HepG2 (cell line): Measurements from ENCODE around the gene IMPACT. TPM values are rescaled to one million over a fixed set of nuclear protein-coding genes. Genes with fewer than 3 reads are reported as not detected.

Experiments used
- BCL6 ChIP-seq: IDR thresholded peaks from 2 replicates; pipeline ENCODE4 v1.6.1; 2016; ENCODE audit warnings: missing genetic modification reagents, missing compliant biosample characterization
- DMAP1 ChIP-seq: IDR thresholded peaks from 2 replicates; pipeline ENCODE4 v1.6.1; 2016
- EP300 ChIP-seq, 3 experiments: sonication (generic) in 1 of 3; formaldehyde crosslinking in 1 of 3; IDR thresholded peaks; 2 replicates each; pipeline versions ENCODE4 v1.5.1 to v1.6.1; 2011 to 2020; ENCODE audit warnings: low read depth in 2 of 3, low read length in 2 of 3, borderline replicate concordance in 1 of 3, improper control_type of control experiment in 1 of 3, mild to moderate bottlenecking in 1 of 3, missing genetic modification reagents in 1 of 3, moderate library complexity in 1 of 3
- FOSL2 ChIP-seq: sonication (generic); formaldehyde crosslinking; IDR thresholded peaks from 2 replicates; pipeline ENCODE4 v1.4.0; 2020; ENCODE audit warnings: missing genetic modification reagents
- HDAC1 ChIP-seq: sonication (generic); formaldehyde crosslinking; IDR thresholded peaks from 2 replicates; pipeline ENCODE4 v1.5.1; 2020; ENCODE audit warnings: mild to moderate bottlenecking, missing genetic modification reagents
- JUND ChIP-seq: sonication (generic); formaldehyde crosslinking; IDR thresholded peaks from 2 replicates; pipeline ENCODE4 v1.8.0; 2022; ENCODE audit warnings: mild to moderate bottlenecking, missing genetic modification reagents
- MTF1 ChIP-seq: sonication (generic); formaldehyde crosslinking; IDR thresholded peaks from 2 replicates; pipeline ENCODE4 v1.5.0; 2020; ENCODE audit warnings: missing genetic modification reagents
- RFX1 ChIP-seq: fragments of 450-650 bp; IDR thresholded peaks from 2 replicates; pipeline ENCODE4 v1.6.1; 2017
- SATB2 ChIP-seq: sonication (generic); formaldehyde crosslinking; IDR thresholded peaks from 2 replicates; pipeline ENCODE4 v1.5.0; 2020; ENCODE audit warnings: missing genetic modification reagents
- TEAD2 ChIP-seq: sonication (generic); formaldehyde crosslinking; IDR thresholded peaks from 2 replicates; pipeline ENCODE4 v1.9.0; 2021; ENCODE audit warnings: missing genetic modification reagents
- ZMAT3 ChIP-seq: sonication (generic); formaldehyde crosslinking; conservative IDR thresholded peaks from 2 replicates; pipeline ENCODE4 v1.7.0; 2021; ENCODE audit warnings: missing genetic modification reagents
- ZNF33B ChIP-seq: sonication (generic); formaldehyde crosslinking; IDR thresholded peaks from 2 replicates; pipeline ENCODE4 v1.5.1; 2020; ENCODE audit warnings: mild to moderate bottlenecking, missing genetic modification reagents
- ZNF484 ChIP-seq: sonication (generic); formaldehyde crosslinking; IDR thresholded peaks from 2 replicates; pipeline ENCODE4 v1.5.1; 2020; ENCODE audit warnings: mild to moderate bottlenecking, low read depth, missing genetic modification reagents, borderline replicate concordance
- ZNF496 ChIP-seq: sonication (generic); formaldehyde crosslinking; IDR thresholded peaks from 2 replicates; pipeline ENCODE4 v1.8.1; 2023; ENCODE audit warnings: mild to moderate bottlenecking, moderate library complexity, missing genetic modification reagents; ENCODE audit not compliant: insufficient replicate concordance
- ZNF557 ChIP-seq: sonication (generic); formaldehyde crosslinking; IDR thresholded peaks from 2 replicates; pipeline ENCODE4 v1.4.0; 2020; ENCODE audit warnings: missing genetic modification reagents
- ZNF614 ChIP-seq: IDR thresholded peaks from 2 replicates; pipeline ENCODE4 v1.6.1; 2018; ENCODE audit warnings: missing biosample characterization, missing genetic modification reagents, inconsistent platforms, borderline replicate concordance
- ZNF761 ChIP-seq: sonication (generic); formaldehyde crosslinking; conservative IDR thresholded peaks from 2 replicates; pipeline ENCODE4 v1.4.0; 2020; ENCODE audit warnings: mild to moderate bottlenecking, missing genetic modification reagents
- polyA plus RNA-seq, 8 experiments: library from polyadenylated mRNA; depleted of rRNA in 3 of 8; stranded (reverse) in 7 of 8; unstranded in 1 of 8; fragments of >200 nt; fragmentation: Illumina TruSeq in 4 of 8; extraction: Trizol in 4 of 8; gene quantifications; 2 replicates each; pipeline versions ENCODE4 v1.2.1 to v1.2.3, GENCODE V29; 2011 to 2016; ENCODE audit warnings: low read depth in 4 of 8, missing spikeins in 1 of 8, mixed read lengths in 1 of 8; ENCODE audit not compliant: insufficient read depth in 1 of 8
- total RNA-seq, 5 experiments: library from RNA; depleted of rRNA; stranded (reverse); fragments of >200 nt; fragmentation: Illumina TruSeq; extraction: Trizol; gene quantifications; 2 replicates each; pipeline ENCODE4 v1.2.3, GENCODE V29; 2016; ENCODE audit warnings: low read depth in 1 of 5
- TF ChIP-seq, protein P1 (sequence below): sonication (generic); formaldehyde crosslinking; conservative IDR thresholded peaks from 2 replicates; pipeline ENCODE4 v1.8.0; 2022; ENCODE audit warnings: mild to moderate bottlenecking, moderate library complexity, missing genetic modification reagents
- TF ChIP-seq, protein P2 (sequence below): sonication (generic); formaldehyde crosslinking; IDR thresholded peaks from 2 replicates; pipeline ENCODE4 v1.8.0; 2022; ENCODE audit warnings: mild to moderate bottlenecking, missing genetic modification reagents, moderate library complexity
- TF ChIP-seq, protein P3 (sequence below): sonication (generic); formaldehyde crosslinking; IDR thresholded peaks from 2 replicates; pipeline ENCODE4 v1.5.1; 2020; ENCODE audit warnings: missing genetic modification reagents, mild to moderate bottlenecking, borderline replicate concordance
- TF ChIP-seq, protein P4 (sequence below): sonication (generic); formaldehyde crosslinking; IDR thresholded peaks from 2 replicates; pipeline ENCODE4 v1.5.0; 2020; ENCODE audit warnings: mild to moderate bottlenecking, missing genetic modification reagents
- TF ChIP-seq, protein P5 (sequence below): sonication (generic); formaldehyde crosslinking; IDR thresholded peaks from 2 replicates; pipeline ENCODE4 v1.8.0; 2022; ENCODE audit warnings: low read depth, missing genetic modification reagents

IMPACT gene
- total and polyA plus RNA-seq, 2 of the 13 experiments (the other 11 are each of a cell fraction or from before 2014, with no cell fraction given) = 5.0 to 7.7 TPM

DNA sequence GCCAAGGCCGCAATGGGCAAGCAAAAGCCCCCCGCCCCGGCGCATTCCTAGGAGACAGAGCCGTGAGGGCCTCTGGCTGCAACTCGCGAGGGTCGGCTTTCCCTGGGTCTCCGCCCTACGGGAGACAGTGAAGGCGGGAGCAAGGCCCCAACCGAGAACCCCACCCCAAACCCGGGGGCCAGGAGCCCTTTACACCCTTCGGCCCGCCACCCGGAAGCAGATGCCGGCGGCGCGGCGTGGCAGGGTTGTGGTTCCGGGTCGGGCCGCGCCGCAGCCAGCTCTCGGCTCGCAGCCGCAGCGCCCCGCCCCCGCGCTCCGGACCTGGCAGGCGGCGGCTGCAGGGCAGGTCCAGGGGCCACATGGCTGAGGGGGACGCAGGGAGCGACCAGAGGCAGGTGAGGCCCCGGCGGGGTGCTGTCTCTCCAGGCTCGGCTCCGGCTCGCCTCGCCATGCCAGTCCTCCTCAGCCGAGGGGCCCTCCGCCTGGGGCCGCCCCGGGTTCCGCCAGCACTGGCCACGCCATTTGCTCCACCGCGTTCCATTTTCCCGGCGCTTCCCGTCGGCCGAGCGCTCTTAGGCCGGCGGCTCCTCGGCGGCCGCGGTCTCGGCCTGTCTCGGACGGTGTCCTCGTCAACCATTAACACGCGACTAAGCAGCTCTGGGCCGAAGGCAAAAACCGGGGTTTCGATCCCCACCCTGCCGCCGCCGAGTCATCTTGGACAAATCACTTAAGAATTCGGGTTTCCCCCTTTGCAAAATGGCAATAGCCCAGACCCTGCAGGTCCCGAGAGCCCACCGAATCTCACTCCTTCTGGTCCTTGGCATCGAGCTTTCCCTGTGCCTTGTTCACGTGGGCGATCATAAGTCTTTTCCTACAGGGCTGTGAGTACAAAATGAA lies at the start of gene IMPACT (continued):
- TF ChIP-seq, protein P1, sequence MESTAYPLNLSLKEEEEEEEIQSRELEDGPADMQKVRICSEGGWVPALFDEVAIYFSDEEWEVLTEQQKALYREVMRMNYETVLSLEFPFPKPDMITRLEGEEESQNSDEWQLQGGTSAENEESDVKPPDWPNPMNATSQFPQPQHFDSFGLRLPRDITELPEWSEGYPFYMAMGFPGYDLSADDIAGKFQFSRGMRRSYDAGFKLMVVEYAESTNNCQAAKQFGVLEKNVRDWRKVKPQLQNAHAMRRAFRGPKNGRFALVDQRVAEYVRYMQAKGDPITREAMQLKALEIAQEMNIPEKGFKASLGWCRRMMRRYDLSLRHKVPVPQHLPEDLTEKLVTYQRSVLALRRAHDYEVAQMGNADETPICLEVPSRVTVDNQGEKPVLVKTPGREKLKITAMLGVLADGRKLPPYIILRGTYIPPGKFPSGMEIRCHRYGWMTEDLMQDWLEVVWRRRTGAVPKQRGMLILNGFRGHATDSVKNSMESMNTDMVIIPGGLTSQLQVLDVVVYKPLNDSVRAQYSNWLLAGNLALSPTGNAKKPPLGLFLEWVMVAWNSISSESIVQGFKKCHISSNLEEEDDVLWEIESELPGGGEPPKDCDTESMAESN (CRISPR knock-in tag) = 0 out of 2 replicates have a peak, but pooled peaks have one; percentile 26
- TF ChIP-seq ZNF557 (CRISPR knock-in tag) = no peak
- no peak for TF ChIP-seq FOSL2 (CRISPR knock-in tag)
- TF ChIP-seq, protein P2, sequence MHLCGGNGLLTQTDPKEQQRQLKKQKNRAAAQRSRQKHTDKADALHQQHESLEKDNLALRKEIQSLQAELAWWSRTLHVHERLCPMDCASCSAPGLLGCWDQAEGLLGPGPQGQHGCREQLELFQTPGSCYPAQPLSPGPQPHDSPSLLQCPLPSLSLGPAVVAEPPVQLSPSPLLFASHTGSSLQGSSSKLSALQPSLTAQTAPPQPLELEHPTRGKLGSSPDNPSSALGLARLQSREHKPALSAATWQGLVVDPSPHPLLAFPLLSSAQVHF (CRISPR knock-in tag) = no peak
- TF ChIP-seq DMAP1 (CRISPR knock-in tag) = peak; percentile 81
- no peak for TF ChIP-seq JUND (CRISPR knock-in tag)
- no peak for TF ChIP-seq EP300 (IDR thresholded peaks at IDR 0.05; ENCODE audit: low read depth in 2 of 2, low read length in 2 of 2)
- no peak for TF ChIP-seq EP300 (CRISPR knock-in tag; IDR thresholded peaks at IDR 0.05; ENCODE audit: borderline replicate concordance)
- TF ChIP-seq MTF1 = no peak
- TF ChIP-seq, protein P3, sequence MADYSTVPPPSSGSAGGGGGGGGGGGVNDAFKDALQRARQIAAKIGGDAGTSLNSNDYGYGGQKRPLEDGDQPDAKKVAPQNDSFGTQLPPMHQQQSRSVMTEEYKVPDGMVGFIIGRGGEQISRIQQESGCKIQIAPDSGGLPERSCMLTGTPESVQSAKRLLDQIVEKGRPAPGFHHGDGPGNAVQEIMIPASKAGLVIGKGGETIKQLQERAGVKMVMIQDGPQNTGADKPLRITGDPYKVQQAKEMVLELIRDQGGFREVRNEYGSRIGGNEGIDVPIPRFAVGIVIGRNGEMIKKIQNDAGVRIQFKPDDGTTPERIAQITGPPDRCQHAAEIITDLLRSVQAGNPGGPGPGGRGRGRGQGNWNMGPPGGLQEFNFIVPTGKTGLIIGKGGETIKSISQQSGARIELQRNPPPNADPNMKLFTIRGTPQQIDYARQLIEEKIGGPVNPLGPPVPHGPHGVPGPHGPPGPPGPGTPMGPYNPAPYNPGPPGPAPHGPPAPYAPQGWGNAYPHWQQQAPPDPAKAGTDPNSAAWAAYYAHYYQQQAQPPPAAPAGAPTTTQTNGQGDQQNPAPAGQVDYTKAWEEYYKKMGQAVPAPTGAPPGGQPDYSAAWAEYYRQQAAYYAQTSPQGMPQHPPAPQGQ (CRISPR knock-in tag) = no peak
- TF ChIP-seq ZNF33B (CRISPR knock-in tag) = no peak
- TF ChIP-seq HDAC1 (CRISPR knock-in tag) = no peak
- no peak for TF ChIP-seq RFX1
- no peak for TF ChIP-seq ZMAT3
- no peak for TF ChIP-seq ZNF496 (CRISPR knock-in tag)
- TF ChIP-seq ZNF614 (CRISPR knock-in tag) = no peak
- no peak for TF ChIP-seq BCL6
- TF ChIP-seq, protein P4, sequence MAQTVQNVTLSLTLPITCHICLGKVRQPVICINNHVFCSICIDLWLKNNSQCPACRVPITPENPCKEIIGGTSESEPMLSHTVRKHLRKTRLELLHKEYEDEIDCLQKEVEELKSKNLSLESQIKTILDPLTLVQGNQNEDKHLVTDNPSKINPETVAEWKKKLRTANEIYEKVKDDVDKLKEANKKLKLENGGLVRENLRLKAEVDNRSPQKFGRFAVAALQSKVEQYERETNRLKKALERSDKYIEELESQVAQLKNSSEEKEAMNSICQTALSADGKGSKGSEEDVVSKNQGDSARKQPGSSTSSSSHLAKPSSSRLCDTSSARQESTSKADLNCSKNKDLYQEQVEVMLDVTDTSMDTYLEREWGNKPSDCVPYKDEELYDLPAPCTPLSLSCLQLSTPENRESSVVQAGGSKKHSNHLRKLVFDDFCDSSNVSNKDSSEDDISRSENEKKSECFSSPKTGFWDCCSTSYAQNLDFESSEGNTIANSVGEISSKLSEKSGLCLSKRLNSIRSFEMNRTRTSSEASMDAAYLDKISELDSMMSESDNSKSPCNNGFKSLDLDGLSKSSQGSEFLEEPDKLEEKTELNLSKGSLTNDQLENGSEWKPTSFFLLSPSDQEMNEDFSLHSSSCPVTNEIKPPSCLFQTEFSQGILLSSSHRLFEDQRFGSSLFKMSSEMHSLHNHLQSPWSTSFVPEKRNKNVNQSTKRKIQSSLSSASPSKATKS (CRISPR knock-in tag) = no peak
- 0 out of 2 replicates have a peak, but pooled peaks have one; percentile 63 for TF ChIP-seq ZNF761 (CRISPR knock-in tag)
- TF ChIP-seq, protein P5, sequence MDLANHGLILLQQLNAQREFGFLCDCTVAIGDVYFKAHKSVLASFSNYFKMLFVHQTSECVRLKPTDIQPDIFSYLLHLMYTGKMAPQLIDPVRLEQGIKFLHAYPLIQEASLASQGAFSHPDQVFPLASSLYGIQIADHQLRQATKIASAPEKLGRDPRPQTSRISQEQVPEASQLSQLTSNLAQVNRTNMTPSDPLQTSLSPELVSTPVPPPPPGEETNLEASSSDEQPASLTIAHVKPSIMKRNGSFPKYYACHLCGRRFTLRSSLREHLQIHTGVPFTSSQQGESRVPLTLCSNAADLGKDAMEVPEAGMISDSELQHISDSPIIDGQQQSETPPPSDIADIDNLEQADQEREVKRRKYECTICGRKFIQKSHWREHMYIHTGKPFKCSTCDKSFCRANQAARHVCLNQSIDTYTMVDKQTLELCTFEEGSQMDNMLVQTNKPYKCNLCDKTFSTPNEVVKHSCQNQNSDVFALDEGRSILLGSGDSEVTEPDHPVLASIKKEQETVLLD (CRISPR knock-in tag) = no peak
- no peak for TF ChIP-seq TEAD2
- TF ChIP-seq ZNF484 = no peak
- TF ChIP-seq SATB2 (CRISPR knock-in tag) = no peak
